Measurements from ENCODE around the gene PTGS1. TPM values are rescaled to one million over a fixed set of nuclear protein-coding genes. Genes with fewer than 3 reads are reported as not detected.

The PTGS1 gene
- total and polyA plus RNA-seq, 8 donors: 0.32 to 9.9 (median 0.99) TPM

GRCh38 chr9:122371846-122372245 lies 1.0 kb downstream of the PTGS1 start:
- H3K9me3 ChIP-seq: no peaks in the 10 kb centered on the region
- WGBS, 2 donors: 87 to 88% methylated on average over 8 of the region's 8 CpGs
- H3K27me3 ChIP-seq: no peaks in the 10 kb centered on the region
- TF ChIP-seq, protein P1, sequence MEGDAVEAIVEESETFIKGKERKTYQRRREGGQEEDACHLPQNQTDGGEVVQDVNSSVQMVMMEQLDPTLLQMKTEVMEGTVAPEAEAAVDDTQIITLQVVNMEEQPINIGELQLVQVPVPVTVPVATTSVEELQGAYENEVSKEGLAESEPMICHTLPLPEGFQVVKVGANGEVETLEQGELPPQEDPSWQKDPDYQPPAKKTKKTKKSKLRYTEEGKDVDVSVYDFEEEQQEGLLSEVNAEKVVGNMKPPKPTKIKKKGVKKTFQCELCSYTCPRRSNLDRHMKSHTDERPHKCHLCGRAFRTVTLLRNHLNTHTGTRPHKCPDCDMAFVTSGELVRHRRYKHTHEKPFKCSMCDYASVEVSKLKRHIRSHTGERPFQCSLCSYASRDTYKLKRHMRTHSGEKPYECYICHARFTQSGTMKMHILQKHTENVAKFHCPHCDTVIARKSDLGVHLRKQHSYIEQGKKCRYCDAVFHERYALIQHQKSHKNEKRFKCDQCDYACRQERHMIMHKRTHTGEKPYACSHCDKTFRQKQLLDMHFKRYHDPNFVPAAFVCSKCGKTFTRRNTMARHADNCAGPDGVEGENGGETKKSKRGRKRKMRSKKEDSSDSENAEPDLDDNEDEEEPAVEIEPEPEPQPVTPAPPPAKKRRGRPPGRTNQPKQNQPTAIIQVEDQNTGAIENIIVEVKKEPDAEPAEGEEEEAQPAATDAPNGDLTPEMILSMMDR (IDR thresholded peaks at IDR 0.05): no peak
- intact Hi-C loops (cut with DNase I): no loop called here
- peaks cover 0 to 8% (median 0%) of the 10 kb centered on the region in 3 donors for H3K4me1 ChIP-seq
- H3K4me3 ChIP-seq: no peak overlapping the region
- no peak for FAIRE-seq
- no peak for ATAC-seq
- H3K27ac ChIP-seq: no peak overlapping the region
- no peaks in the 10 kb centered on the region for H3K36me3 ChIP-seq
- no peak for DNase-seq

- Histone ChIP-seq H3K9me3 (no peaks in the 10 kb centered on the region), H3K27ac (no peak overlapping the region), H3K4me3 (no peak overlapping the region), H3K36me3 (no peaks in the 10 kb centered on the region), H3K27me3 (no peaks in the 10 kb centered on the region), H3K4me1 (peaks cover 0 to 8% (median 0%) of the 10 kb centered on the region in 3 donors)
- FAIRE-seq: no peak
- no peak for DNase-seq
- WGBS, 2 donors: 78 to 80% methylated on average over 18 to 19 of the region's 19 CpGs
- intact Hi-C loops (cut with DNase I): no loop called here
- ATAC-seq: no peak
- TF ChIP-seq, protein P1 (IDR thresholded peaks at IDR 0.05): no peak
Measured at GRCh38 chr9:122372856-122373845, 2.3 kb downstream of the PTGS1 start.

DNA sequence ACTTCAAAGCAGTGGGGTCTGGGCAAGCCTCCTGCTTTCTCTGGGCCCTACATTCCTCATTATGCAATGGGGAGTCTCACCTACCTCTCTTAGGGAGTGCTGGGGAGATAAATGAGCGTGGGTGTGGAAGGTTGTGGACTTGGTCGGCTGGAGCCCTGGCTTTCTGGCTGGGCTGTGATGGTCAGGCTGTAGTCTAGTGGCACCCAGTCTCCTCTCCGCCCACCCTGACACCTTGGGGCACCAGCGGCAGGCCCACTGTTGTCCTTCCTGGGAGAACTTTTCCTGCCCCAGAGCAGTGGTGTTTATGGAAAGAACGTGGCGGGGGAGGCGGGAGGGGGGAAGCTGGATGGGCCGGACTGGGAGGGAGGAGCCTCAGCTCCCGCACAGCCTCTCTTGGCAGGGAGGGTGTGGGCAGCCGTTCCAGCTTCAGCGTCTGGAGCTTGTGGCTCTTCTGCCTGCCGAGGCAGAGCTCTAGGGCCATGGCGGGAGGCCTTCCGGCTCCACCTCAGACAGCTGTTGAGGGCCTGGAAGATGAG lies 4.1 kb downstream of the PTGS1 start:
- intact Hi-C loops (cut with DNase I): no loop called here

GRCh38 chr9:122376796-122377195 lies 6.0 kb downstream of the PTGS1 start:
- no peaks in the 10 kb centered on the region for H3K36me3 ChIP-seq
- TF ChIP-seq, protein P1 (IDR thresholded peaks at IDR 0.05): no peak
- no peaks in the 10 kb centered on the region for H3K9me3 ChIP-seq
- H3K4me1 ChIP-seq: peaks cover 0 to 3% (median 0%) of the 10 kb centered on the region in 3 donors
- H3K27ac ChIP-seq: no peak overlapping the region
- intact Hi-C loops (cut with DNase I): no loop called here
- FAIRE-seq (no peak), DNase-seq (no peak), ATAC-seq (no peak)
- no peak overlapping the region for H3K4me3 ChIP-seq
- H3K27me3 ChIP-seq: no peaks in the 10 kb centered on the region
- WGBS, 2 donors: 89% methylated on average over 1 of the region's 1 CpG

More for the DNA sequence above, 4.1 kb downstream of the PTGS1 start:
- Histone ChIP-seq H3K4me3 (no peak overlapping the region), H3K36me3 (no peaks in the 10 kb centered on the region), H3K9me3 (no peaks in the 10 kb centered on the region), H3K27ac (no peak overlapping the region), H3K27me3 (no peaks in the 10 kb centered on the region), H3K4me1 (peaks cover 0 to 8% (median 0%) of the 10 kb centered on the region in 3 donors)
- peak in 3 of 6 donors; percentile 34 to 55 (median 43) for DNase-seq
- no peak for FAIRE-seq
- peak; percentile 58 to 68 (median 66) for ATAC-seq
- TF ChIP-seq, protein P1 (IDR thresholded peaks at IDR 0.05): no peak
- 49 to 50% methylated on average over 14 of the region's 14 CpGs for WGBS, 2 donors
